SJCRH30 (cell line): ENCODE results near the gene PDGFC. TPM values are rescaled to one million over a fixed set of nuclear protein-coding genes. Genes with fewer than 3 reads are reported as not detected.

Source experiments
- DNase-seq, 2 experiments: peaks; one replicate each; pipeline ENCODE4 v3.0.0-alpha.2; 2015 to 2020
- H3K27ac ChIP-seq: fragments of 250-450 bp; sonication (Bioruptor Pico); 2 replicates; pipeline ENCODE4 v1.5.1; 2020; ENCODE audit warnings: mild to moderate bottlenecking, moderate library complexity
- H3K27me3 ChIP-seq: fragments of 250-450 bp; sonication (Bioruptor Pico); 2 replicates; pipeline ENCODE4 v1.5.1; 2020; ENCODE audit warnings: mild to moderate bottlenecking, moderate library complexity
- H3K36me3 ChIP-seq: fragments of 250-450 bp; sonication (Bioruptor Pico); 2 replicates; pipeline ENCODE4 v1.5.1; 2020; ENCODE audit warnings: mild to moderate bottlenecking, moderate library complexity
- H3K4me1 ChIP-seq: fragments of 250-450 bp; sonication (Bioruptor Pico); 2 replicates; pipeline ENCODE4 v1.5.1; 2020; ENCODE audit warnings: mild to moderate bottlenecking, moderate library complexity
- H3K4me3 ChIP-seq: fragments of 250-450 bp; sonication (Bioruptor Pico); 2 replicates; pipeline ENCODE4 v1.5.1; 2020; ENCODE audit warnings: mild to moderate bottlenecking, moderate library complexity
- H3K9me3 ChIP-seq: fragments of 250-450 bp; sonication (Bioruptor Pico); replicated peaks from 2 replicates; pipeline ENCODE4 v1.5.1; 2020; ENCODE audit warnings: mild to moderate bottlenecking, moderate library complexity
- total RNA-seq: library from RNA; depleted of rRNA; stranded (reverse); fragments of >200 nt; shearing (Covaris generic); gene quantifications from 2 replicates; pipeline ENCODE4 v1.2.3, GENCODE V29; 2014

The PDGFC gene
- total RNA-seq, 1 experiment from 2014 or later: 14.6 TPM

- no peak overlapping the region for H3K27ac ChIP-seq
- no peak for DNase-seq
- H3K9me3 ChIP-seq: no peaks in the 10 kb centered on the region
- no peaks in the 10 kb centered on the region for H3K36me3 ChIP-seq
- no peak overlapping the region for H3K4me3 ChIP-seq
- H3K4me1 ChIP-seq: 0 out of 2 replicates have a peak, but pooled peaks cover 3% of the 10 kb centered on the region
- no peaks in the 10 kb centered on the region for H3K27me3 ChIP-seq
These were observed 46.8 kb downstream of the PDGFC start for GRCh38 chr4:156924774-156925315.

- no peak for DNase-seq
- H3K4me3 ChIP-seq: no peak overlapping the region
- H3K27ac ChIP-seq: no peak overlapping the region
- H3K36me3 ChIP-seq: no peaks in the 10 kb centered on the region
- no peaks in the 10 kb centered on the region for H3K27me3 ChIP-seq
- H3K4me1 ChIP-seq: no peaks in the 10 kb centered on the region
- no peaks in the 10 kb centered on the region for H3K9me3 ChIP-seq
These were observed 48.1 kb downstream of the PDGFC start for GRCh38 chr4:156923525-156923924.

GRCh38 chr4:156915221-156915620 lies 56.4 kb downstream of the PDGFC start:
- Histone ChIP-seq H3K27ac (no peak overlapping the region), H3K27me3 (no peaks in the 10 kb centered on the region), H3K36me3 (no peaks in the 10 kb centered on the region), H3K4me3 (no peak overlapping the region), H3K4me1 (no peaks in the 10 kb centered on the region), H3K9me3 (no peaks in the 10 kb centered on the region)
- no peak for DNase-seq

- no peaks in the 10 kb centered on the region for H3K4me1 ChIP-seq
- no peaks in the 10 kb centered on the region for H3K36me3 ChIP-seq
- no peak for DNase-seq
- H3K9me3 ChIP-seq: no peaks in the 10 kb centered on the region
- no peak overlapping the region for H3K27ac ChIP-seq
- no peak overlapping the region for H3K4me3 ChIP-seq
- H3K27me3 ChIP-seq: no peaks in the 10 kb centered on the region
These were observed 58.4 kb downstream of the PDGFC start for GRCh38 chr4:156913234-156913633.

- Histone ChIP-seq H3K4me1 (no peaks in the 10 kb centered on the region), H3K36me3 (no peaks in the 10 kb centered on the region), H3K27ac (no peak overlapping the region), H3K9me3 (no peaks in the 10 kb centered on the region), H3K27me3 (no peaks in the 10 kb centered on the region), H3K4me3 (no peak overlapping the region)
- no peak for DNase-seq
These were observed 62.6 kb downstream of the PDGFC start for GRCh38 chr4:156909010-156909409.

- H3K9me3 ChIP-seq: no peaks in the 10 kb centered on the region
- no peak overlapping the region for H3K27ac ChIP-seq
These were observed 65.3 kb downstream of the PDGFC start for GRCh38 chr4:156906325-156906724.

GRCh38 chr4:156901871-156902270 lies 69.7 kb downstream of the PDGFC start:
- H3K27me3 ChIP-seq: no peaks in the 10 kb centered on the region
- no peak for DNase-seq
- no peaks in the 10 kb centered on the region for H3K36me3 ChIP-seq
- no peak overlapping the region for H3K4me3 ChIP-seq
- H3K27ac ChIP-seq: no peak overlapping the region
- H3K4me1 ChIP-seq: no peaks in the 10 kb centered on the region
- no peaks in the 10 kb centered on the region for H3K9me3 ChIP-seq

More at GRCh38 chr4:156906325-156906724, 65.3 kb downstream of the PDGFC start:
- no peaks in the 10 kb centered on the region for H3K36me3 ChIP-seq
- no peaks in the 10 kb centered on the region for H3K4me1 ChIP-seq
- H3K4me3 ChIP-seq: no peak overlapping the region
- no peaks in the 10 kb centered on the region for H3K27me3 ChIP-seq
- no peak for DNase-seq

- Histone ChIP-seq H3K4me1 (no peaks in the 10 kb centered on the region), H3K27me3 (no peaks in the 10 kb centered on the region), H3K36me3 (no peaks in the 10 kb centered on the region), H3K4me3 (no peak overlapping the region), H3K9me3 (no peaks in the 10 kb centered on the region), H3K27ac (no peak overlapping the region)
- no peak for DNase-seq
These were observed 73.1 kb downstream of the PDGFC start for GRCh38 chr4:156898373-156899117.

GRCh38 chr4:156896527-156896926 lies 75.1 kb downstream of the PDGFC start:
- Histone ChIP-seq H3K27me3 (no peaks in the 10 kb centered on the region), H3K36me3 (no peaks in the 10 kb centered on the region), H3K9me3 (no peaks in the 10 kb centered on the region), H3K4me3 (no peak overlapping the region), H3K27ac (no peak overlapping the region), H3K4me1 (no peaks in the 10 kb centered on the region)
- DNase-seq: no peak

- Histone ChIP-seq H3K27me3 (no peaks in the 10 kb centered on the region), H3K27ac (no peak overlapping the region), H3K36me3 (no peaks in the 10 kb centered on the region), H3K4me1 (no peaks in the 10 kb centered on the region), H3K4me3 (no peak overlapping the region), H3K9me3 (no peaks in the 10 kb centered on the region)
- no peak for DNase-seq
These were observed 77.4 kb downstream of the PDGFC start for GRCh38 chr4:156894234-156894633.

- no peaks in the 10 kb centered on the region for H3K4me1 ChIP-seq
- H3K27ac ChIP-seq: no peak overlapping the region
- no peak for DNase-seq
- no peak overlapping the region for H3K4me3 ChIP-seq
- H3K9me3 ChIP-seq: no peaks in the 10 kb centered on the region
- H3K27me3 ChIP-seq: no peaks in the 10 kb centered on the region
- no peaks in the 10 kb centered on the region for H3K36me3 ChIP-seq
These were observed 78.8 kb downstream of the PDGFC start for GRCh38 chr4:156892805-156893204.

GRCh38 chr4:156889616-156890594 lies 81.7 kb downstream of the PDGFC start:
- no peak overlapping the region for H3K27ac ChIP-seq
- no peak for DNase-seq
- H3K9me3 ChIP-seq: no peaks in the 10 kb centered on the region; the same call in 1 of the 2 replicates
- H3K27me3 ChIP-seq: no peaks in the 10 kb centered on the region
- no peaks in the 10 kb centered on the region for H3K36me3 ChIP-seq
- H3K4me3 ChIP-seq: no peak overlapping the region
- no peaks in the 10 kb centered on the region for H3K4me1 ChIP-seq

GRCh38 chr4:156888762-156889161 lies 82.8 kb downstream of the PDGFC start:
- no peak for DNase-seq
- H3K27me3 ChIP-seq: no peaks in the 10 kb centered on the region
- H3K36me3 ChIP-seq: no peaks in the 10 kb centered on the region
- no peaks in the 10 kb centered on the region for H3K4me1 ChIP-seq
- no peaks in the 10 kb centered on the region; the same call in 1 of the 2 replicates for H3K9me3 ChIP-seq
- H3K27ac ChIP-seq: no peak overlapping the region
- H3K4me3 ChIP-seq: no peak overlapping the region

- Histone ChIP-seq H3K4me1 (no peaks in the 10 kb centered on the region), H3K4me3 (no peak overlapping the region), H3K9me3 (no peaks in the 10 kb centered on the region; the same call in 1 of the 2 replicates), H3K36me3 (no peaks in the 10 kb centered on the region), H3K27me3 (no peaks in the 10 kb centered on the region), H3K27ac (no peak overlapping the region)
- no peak for DNase-seq
These were observed 85.1 kb downstream of the PDGFC start for GRCh38 chr4:156886481-156886880.

GRCh38 chr4:156885374-156885773 lies 86.2 kb downstream of the PDGFC start:
- Histone ChIP-seq H3K27ac (no peak overlapping the region), H3K27me3 (no peaks in the 10 kb centered on the region), H3K4me3 (no peak overlapping the region), H3K9me3 (no peaks in the 10 kb centered on the region; the same call in 1 of the 2 replicates), H3K36me3 (no peaks in the 10 kb centered on the region), H3K4me1 (no peaks in the 10 kb centered on the region)
- DNase-seq: no peak
